Skin epidermis (tissue), 12 donors: ENCODE measurements around the gene RAPGEFL1.
"Not testable (repeated sequence)": the region's sequence is repeated elsewhere in the genome, so short reads cannot be mapped to it uniquely, and the experiment has no call there.

ENCODE experiments used
- H3K27ac ChIP-seq, 21 experiments: fragments of 200-600 bp; sonication (generic) in 11 of 21; one replicate each; pipeline ENCODE4 v1.5.0; 2020; ENCODE audit warnings: mild to moderate bottlenecking in 3 of 21, inconsistent platforms in 2 of 21, moderate library complexity in 2 of 21
- H3K4me3 ChIP-seq, 7 experiments: fragments of 200-600 bp; sonication (generic) in 2 of 7; one replicate each; pipeline ENCODE4 v1.5.0; 2020; ENCODE audit warnings: inconsistent platforms in 2 of 7, mild to moderate bottlenecking in 2 of 7, moderate library complexity in 1 of 7

Gene RAPGEFL1, protein sequence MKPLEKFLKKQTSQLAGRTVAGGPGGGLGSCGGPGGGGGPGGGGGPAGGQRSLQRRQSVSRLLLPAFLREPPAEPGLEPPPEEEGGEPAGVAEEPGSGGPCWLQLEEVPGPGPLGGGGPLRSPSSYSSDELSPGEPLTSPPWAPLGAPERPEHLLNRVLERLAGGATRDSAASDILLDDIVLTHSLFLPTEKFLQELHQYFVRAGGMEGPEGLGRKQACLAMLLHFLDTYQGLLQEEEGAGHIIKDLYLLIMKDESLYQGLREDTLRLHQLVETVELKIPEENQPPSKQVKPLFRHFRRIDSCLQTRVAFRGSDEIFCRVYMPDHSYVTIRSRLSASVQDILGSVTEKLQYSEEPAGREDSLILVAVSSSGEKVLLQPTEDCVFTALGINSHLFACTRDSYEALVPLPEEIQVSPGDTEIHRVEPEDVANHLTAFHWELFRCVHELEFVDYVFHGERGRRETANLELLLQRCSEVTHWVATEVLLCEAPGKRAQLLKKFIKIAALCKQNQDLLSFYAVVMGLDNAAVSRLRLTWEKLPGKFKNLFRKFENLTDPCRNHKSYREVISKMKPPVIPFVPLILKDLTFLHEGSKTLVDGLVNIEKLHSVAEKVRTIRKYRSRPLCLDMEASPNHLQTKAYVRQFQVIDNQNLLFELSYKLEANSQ

DNA sequence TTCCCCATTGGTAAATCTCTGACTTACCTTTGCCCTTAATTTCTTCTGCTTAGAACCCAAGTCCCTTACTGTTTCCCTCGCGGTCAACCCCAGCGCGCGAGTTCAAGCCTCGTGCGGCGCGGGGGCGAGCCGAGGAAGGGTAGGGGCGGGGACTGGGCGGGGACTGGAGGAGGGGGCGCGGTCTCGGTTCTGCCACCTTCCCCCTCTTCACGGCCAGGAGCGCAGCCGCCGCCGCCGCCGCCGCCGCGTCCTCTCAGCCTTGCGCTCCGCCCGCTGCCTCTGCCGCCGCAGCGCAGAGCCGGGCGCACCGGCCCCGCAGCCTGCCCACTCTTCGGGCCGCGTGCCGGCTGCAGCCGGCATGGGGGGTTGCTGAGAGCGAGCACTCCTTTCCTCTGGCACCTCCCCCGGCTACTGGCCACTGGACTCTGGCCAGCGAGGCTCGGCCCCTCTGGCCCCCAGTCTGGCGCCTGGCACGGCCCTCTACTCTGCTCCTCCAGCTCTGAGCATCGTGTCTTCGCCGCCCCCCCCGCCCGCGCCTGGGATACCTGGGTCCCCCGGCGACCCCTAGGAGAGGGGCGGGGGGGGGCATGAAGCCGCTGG lies at the start of gene RAPGEFL1:
Gene RAPGEFL1, plus strand, starts transcription at position 196 of the 600 bp plus-strand sequence. Its CDS starts 392 bp downstream, at position 588.
- Histone ChIP-seq H3K4me3 (peak within 1 kb of the TSS; percentile 44 to 70 (median 55)), H3K27ac (peak within 1 kb of the TSS; percentile 4 to 94 (median 84))

DNA sequence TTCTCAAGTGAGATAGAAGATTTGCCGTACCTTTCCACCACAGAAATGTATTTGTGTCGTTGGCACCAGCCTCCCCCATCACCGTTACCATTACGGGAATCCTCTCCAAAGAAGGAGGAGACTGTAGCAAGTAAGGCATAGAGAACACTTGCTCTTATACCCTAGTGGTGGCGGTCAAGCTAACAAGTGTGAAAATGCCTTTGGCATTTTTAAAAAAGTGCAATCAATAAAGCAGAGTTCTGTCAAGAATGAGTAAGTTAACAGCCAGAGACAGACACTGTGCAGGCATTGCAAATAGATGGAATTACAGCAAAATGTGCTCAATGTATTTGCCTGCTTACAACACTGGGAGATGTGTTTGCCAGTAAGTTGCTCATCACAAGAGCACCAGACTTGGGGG lies 47.8 kb upstream of the RAPGEFL1 start:
- Histone ChIP-seq H3K4me3 (no peak overlapping the region), H3K27ac (peak overlapping the region in 1 of 21 experiments; percentile 44)

DNA sequence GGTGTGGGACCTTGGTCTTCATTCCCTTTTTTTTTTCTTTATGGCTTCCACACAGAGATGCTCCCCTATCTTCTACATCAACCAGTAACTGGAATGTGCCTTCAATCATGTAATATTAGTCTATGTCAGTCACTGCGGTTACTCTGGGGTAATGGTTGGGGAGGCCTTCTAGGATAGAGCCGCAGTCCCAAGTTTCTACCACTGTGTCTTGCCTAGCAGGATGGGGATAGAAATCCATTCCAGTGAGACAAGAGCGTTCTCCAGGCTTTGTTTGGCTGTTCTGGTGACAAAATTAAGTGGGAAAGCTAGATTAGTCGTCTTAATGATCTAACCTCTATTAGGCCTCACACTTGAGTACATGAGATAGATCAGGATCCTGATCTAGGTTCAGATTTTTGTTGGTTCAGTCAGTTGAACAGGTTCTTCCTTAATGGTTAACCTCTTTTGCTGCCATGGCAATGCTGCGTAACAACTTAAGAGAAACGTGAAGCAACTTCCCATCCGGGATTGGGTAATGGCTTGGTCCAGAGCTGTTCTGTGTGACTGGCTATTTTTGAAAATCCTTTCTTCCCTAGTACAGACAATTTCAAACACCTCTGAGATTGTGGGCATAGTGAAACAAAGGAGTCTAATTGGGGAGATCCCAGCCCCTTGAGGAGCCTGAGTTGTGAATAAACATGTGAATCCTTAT lies 46.8 kb upstream of the RAPGEFL1 start:
- Histone ChIP-seq H3K27ac (peak overlapping the region in 10 of 21 experiments; percentile 0 to 67 (median 22)), H3K4me3 (no peak overlapping the region)

DNA sequence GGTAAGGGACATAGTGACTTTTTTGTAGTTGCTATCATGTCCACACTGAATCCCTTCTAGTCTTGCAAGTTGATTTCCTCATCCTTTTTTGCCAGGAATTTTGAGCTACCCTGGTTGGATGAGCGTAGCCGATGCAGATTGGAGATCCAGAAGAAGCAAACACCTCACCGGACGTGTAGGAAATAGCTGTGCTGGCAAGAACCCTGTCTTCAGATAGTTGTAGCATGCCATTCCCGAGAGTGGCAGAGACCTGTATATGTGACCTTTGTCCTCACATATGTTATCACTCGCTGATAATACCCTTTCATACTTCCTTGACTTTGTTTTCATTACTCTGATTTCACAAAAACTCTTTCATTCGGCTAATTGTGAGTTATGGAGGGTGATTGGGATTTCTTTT lies 43.1 kb upstream of the RAPGEFL1 start:
- Histone ChIP-seq H3K4me3 (no peak overlapping the region), H3K27ac (peak overlapping the region in 1 of 21 experiments; percentile 45)

DNA sequence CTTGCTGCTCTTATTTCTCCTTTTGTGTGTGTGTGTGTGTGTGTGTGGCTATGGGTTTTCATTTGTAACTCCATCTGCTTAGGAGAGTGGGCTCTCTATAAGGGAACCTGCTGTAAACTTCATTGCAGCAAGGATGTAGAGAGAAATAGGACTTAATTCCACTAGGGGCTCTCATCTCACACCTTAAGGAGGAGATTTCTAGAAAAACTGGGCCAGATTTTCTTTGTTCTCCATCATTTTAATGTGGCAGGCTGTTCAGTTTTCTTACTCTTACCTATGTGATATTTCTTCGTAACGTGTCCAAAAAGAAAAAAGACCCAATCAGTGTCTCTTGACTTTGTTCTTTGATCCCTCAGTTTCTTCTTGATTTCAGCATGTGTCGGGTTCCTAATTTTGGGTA lies 41.5 kb upstream of the RAPGEFL1 start:
- Histone ChIP-seq H3K27ac (peak overlapping the region in 1 of 21 experiments; percentile 24), H3K4me3 (no peak overlapping the region)

DNA sequence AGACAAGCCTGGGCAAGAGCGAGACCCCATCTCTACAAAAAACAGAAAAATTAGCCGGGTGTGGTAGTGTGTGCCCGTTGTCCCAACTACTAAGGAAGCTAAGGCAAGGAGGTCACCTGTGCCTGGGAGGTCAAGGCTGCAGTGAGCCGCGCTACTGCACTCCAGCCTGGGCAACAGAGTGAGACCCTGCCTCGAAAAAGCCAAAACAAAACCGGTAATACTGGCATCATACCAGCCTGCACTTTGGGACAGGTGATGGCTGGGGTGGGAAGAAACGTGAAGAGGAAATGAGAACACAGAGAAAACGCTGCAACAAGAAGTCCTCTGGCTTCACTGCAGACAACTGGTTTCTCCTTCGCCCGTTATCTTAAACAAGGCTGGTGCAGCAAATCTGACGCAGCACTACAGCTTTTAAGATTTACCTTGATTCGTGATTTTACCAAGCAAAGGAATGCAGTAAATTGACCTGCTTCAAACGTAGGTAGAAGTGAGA lies 37.7 kb upstream of the RAPGEFL1 start:
- Histone ChIP-seq H3K4me3 (peak overlapping the region; percentile 53 to 86 (median 79)), H3K27ac (peak overlapping the region in 20 of 21 experiments; percentile 84 to 100 (median 96))

DNA sequence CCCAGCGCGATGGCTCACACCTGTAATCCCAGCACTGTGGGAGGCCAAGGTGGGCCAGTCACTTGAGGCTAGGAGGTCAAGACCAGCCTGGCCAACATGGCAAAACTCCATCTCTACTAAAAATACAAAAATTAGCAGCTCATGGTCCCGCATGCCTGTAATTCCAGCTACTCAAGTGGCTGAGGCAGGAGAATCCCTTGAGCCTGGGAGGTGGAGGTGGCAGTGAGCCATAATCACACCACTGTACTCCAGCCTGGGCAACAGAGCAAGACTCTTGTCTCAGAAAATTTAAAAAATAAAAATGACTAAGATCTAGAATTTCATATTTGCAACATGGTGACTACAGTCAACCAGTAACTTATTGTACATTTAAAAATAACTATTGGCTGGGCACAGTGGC lies 34.1 kb upstream of the RAPGEFL1 start:
- not testable (repeated sequence) for H3K4me3 ChIP-seq, H3K27ac ChIP-seq

DNA sequence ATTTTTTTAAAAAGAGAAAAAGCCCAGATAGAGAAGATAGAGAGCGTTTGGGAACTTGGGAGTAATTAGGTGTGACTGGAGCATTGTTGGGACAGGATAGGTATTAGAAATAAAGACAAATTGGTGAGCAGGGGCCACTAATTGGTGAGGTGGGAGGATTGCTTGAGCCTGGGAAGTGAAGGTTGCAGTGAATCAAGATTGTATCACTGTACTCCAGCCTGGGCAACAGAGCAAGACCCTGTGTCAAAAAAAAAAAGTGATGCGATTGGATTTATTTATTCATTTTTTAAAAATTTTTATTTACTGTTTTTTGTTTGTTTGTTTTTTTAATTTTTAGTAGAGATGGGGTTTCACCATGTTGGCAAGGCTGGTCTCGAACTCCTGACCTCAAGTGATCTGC lies 31.8 kb upstream of the RAPGEFL1 start:
- Histone ChIP-seq H3K27ac (no peak overlapping the region), H3K4me3 (no peak overlapping the region)

DNA sequence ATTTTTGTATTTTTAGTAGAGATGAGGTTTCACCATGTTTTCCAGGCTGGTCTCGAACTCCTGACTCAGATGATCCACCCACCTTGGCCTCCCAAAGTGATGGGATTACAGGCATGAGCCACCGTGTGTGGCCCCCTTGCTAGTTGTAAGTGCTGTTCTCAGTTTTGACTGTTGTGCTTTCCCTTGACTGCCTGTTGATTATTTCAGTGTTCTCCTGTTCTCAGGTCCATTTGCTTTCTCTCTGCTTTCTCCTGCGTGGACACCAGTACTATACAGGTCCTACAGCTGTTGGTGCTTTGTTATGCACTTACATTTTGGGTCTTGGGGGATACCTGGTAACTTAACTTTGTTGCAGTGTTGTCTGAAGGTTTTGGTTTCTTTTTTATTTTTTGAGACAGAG lies 28.7 kb upstream of the RAPGEFL1 start:
- Histone ChIP-seq H3K4me3 (no peak overlapping the region), H3K27ac (no peak overlapping the region)

DNA sequence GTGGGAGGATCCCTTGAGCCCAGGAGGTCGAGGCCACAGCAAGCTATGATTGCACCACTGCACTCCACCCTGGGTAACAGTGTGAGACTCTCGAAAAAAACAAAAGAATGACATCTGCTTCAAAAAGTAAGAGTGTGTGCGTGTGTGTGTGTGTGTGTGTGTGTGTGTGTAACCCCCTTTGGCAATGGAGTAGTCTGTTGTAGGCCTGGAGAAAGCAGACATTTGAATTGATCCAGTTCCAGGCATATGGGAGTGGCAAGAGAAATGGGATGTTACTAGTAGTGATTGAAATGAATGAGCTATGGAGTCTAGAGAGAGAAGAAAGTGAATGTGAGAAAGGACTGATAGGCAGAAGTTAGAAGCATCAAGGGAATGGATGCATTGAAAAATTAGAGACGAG lies 27.0 kb upstream of the RAPGEFL1 start:
- Histone ChIP-seq H3K4me3 (no peak overlapping the region), H3K27ac (no peak overlapping the region)

DNA sequence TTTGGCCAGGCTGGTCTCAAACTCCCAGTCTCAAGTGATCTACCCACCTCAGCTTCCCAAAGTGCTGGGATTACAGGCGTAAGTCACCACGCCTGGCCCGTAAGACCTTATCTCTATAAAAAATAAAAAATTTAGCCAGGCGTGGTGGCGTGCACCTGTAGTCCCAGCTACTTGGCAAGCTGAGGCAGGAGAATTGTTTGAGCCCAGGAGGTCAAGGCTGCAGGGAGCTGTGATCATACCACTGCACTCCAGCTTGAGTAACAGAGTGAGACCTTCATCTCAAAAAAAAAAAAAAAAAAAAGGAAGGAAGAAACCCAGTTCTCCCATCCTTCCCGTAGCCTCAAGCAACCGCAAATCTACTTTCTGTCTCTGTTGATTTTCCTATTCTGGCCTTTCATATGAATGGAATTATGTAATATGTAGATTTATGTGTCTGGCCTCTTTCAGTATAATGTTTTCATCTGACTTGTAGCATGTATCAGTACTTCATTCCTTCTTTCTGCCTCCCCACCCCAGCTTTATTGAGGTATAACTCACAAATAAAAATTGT lies 25.8 kb upstream of the RAPGEFL1 start:
- Histone ChIP-seq H3K27ac (no peak overlapping the region), H3K4me3 (no peak overlapping the region)

DNA sequence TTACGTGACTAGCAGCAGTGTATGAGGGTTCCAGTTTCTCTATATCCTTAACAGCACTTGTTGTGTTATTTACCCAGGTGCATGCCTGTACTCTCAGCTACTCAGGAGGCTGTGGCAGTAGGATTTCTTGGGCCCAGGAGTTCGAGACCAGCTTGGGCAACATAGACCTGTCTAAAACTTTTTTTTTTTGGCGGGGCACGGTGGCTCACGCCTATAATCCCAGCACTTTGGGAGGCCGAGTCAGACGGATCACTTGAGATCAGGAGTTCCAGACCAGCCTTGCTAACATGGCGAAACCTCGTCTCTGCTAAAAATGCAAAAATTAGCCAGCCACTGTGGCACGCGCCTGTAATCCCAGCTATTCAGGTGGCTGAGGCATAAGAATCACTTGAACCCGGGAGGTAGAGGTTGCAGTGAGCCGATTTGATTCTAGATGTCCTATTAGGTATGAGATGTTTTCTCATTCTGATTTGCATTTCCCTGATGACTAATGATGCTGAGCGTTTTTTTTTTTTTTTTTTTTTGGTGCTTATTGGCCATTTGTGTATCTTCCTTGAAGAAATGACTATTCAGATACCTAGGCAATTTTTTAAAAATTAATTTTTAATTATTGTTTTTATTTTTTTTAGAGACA lies 23.6 kb upstream of the RAPGEFL1 start:
- H3K27ac ChIP-seq, result no peak overlapping the region
- H3K4me3 ChIP-seq, result no peak overlapping the region

DNA sequence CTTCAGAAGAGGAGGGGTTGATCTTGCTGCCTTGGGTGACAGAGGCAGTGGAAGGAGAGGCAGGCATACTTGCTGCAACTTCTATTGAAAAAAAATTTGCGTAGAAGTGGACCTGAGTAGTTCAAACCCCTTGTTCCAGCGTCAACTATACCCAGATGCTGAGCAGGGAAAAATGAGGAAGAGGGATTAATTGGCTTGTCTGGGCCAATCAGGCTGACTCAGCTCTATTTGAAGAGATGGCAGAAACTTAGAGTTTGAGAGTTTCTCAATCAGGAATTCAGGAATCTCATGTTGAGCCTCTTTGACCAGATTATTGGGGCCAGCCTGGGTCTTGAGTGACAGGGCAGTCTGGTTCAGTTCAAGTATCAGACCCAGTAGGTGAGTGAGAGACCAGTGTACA lies 19.3 kb upstream of the RAPGEFL1 start:
- Histone ChIP-seq H3K4me3 (no peak overlapping the region), H3K27ac (peak overlapping the region in 1 of 21 experiments; percentile 11)

DNA sequence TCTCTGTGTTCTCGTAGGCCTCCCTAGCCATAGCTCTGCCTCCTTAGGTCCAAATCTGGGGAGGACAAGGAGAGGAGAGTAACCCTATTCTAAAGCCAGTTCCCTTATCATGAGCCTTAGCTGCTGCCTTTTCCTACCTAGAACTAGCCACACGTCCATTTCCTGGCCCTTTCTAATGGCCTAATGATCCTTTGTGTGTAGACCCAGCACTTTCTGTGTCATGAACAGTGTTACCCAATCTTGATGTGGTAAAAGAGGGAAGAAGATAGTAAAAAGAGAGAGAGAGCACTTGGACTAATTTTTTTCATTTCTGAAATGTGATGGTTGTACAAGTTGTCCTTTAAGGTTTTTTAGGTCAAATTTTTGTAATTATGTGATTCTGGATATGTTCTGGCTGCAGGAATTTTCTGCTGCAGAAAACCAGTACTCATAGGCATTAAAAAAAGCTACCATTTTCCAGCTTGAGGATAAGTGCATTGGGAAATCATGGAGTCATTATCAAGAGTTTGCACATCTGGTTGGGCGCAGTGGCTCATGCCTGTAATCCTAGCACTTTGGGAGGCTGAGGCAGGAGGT lies 18.7 kb upstream of the RAPGEFL1 start:
- peak overlapping the region in 2 of 21 experiments; percentile 11 to 43 for H3K27ac ChIP-seq
- H3K4me3 ChIP-seq, result no peak overlapping the region

DNA sequence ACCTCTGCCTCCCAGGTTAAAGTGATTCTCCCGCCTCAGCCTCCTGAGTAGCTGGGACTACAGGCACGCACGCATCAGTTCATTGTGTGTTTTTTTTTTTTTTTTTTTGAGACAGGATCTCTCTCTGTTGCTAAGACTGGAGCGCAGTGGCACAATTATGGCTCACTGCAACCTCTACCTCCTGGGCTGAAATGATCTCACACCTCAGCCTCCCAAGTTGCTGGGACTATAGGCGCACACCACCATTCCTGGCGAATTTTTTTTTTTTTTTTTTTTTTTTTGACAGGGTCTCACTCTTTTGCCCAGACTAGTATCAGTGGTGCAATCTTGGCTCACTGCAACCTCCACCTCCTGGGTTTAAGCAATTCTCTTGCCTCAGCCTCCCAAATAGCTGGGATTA lies 17.8 kb upstream of the RAPGEFL1 start:
- no peak overlapping the region for H3K27ac ChIP-seq
- no peak overlapping the region for H3K4me3 ChIP-seq

DNA sequence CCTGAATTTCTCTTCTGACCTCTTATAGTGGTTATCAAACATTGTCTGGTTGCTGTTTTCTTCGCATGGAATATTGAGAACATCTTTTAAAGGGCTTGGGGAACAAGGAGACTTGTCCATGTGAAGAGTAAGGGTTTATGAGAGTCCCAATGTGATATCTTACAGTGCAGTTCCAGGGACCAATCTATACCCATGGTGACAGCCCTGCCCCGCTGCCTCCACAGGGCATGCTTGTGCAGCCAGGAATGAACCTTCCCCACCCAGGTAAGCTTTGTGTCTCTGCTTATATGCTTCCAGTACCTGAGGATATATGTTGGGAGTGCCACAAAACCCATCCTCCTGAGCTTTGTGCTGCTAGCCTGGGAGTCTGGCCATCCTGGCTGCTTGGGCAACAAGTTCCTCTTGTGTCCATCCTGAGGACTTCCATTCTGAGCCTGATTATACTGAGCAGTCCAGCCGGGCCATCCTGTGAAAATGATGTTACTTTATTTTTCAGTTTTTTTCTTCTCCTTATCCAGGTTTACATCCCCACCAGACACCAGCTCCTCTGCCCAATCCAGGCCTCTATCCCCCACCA lies 9.5 kb upstream of the RAPGEFL1 start:
- Histone ChIP-seq H3K27ac (peak overlapping the region in 5 of 21 experiments; percentile 19 to 54 (median 28)), H3K4me3 (no peak overlapping the region)

DNA sequence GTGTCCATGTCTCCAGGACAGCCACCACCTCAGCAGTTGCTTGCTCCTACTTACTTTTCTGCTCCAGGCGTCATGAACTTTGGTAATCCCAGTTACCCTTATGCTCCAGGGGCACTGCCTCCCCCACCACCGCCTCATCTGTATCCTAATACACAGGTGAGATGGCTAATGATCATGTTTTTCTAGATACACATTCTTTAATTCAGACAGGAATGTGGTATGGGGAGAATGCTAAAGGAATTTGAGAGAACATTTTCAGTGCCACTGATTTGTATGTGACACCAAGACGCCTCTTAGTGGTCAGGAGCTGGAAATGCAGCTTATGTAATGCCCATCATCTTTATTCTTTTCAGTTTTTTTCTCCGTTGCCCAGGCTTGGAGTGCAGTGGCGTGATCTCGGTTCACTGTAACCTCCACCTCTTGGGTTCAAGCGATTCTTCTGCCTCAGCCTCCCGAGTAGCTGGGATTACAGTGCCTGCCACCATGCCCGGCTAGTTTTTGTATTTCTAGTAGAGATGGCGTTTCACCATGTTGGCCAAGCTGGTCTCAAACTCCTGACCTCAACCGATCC lies 8.9 kb upstream of the RAPGEFL1 start:
- H3K4me3 ChIP-seq, result no peak overlapping the region
- H3K27ac ChIP-seq, result peak overlapping the region in 7 of 21 experiments; percentile 19 to 58 (median 28)

DNA sequence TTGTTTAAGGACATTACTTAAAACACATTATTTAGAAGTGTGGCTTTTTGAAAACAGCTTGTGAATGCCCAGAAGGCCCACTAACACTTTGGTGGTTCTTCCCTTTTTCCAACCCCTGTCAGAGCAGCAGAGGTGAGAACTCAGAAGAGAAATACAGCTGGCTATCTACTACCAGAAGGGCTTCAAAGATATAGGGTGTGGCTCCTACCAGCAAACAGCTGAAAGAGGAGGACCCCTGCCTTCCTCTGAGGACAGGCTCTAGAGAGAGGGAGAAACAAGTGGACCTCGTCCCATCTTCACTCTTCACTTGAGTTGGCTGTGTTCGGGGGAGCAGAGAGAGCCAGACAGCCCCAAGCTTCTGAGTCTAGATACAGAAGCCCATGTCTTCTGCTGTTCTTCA lies 6.9 kb upstream of the RAPGEFL1 start:
- Histone ChIP-seq H3K27ac (no peak overlapping the region), H3K4me3 (no peak overlapping the region)
